ENCODE data around the gene RNF112.

RNF112 gene

DNA sequence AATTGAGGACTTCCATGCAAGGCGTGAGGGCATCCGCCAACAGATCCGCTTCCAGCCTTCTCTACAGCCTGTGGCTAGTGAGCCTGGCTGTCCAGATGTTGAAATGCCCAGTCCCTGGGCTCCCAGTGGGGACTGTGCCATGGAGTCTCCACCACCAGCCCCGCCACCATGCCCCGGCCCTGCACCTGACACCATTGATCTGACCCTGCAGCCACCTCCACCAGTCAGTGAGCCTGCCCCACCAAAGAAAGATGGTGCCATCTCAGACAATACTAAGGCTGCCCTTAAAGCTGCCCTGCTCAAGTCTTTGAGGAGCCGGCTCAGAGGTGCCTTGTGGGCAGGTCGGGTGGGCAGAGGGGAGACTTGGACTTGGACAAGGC lies 29.7 kb upstream of the RNF112 start:
- TF ChIP-seq CTCF (IDR thresholded peaks at IDR 0.05; ENCODE audit: extremely low read depth, missing control alignments): no peak
- DNase-seq (ENCODE audit: low spot score): no peak

GRCh38 chr17:19381741-19382444 lies 29.1 kb upstream of the RNF112 start:
- no peak for DNase-seq (ENCODE audit: low spot score)
- TF ChIP-seq CTCF (IDR thresholded peaks at IDR 0.05; ENCODE audit: extremely low read depth, missing control alignments): no peak

DNA sequence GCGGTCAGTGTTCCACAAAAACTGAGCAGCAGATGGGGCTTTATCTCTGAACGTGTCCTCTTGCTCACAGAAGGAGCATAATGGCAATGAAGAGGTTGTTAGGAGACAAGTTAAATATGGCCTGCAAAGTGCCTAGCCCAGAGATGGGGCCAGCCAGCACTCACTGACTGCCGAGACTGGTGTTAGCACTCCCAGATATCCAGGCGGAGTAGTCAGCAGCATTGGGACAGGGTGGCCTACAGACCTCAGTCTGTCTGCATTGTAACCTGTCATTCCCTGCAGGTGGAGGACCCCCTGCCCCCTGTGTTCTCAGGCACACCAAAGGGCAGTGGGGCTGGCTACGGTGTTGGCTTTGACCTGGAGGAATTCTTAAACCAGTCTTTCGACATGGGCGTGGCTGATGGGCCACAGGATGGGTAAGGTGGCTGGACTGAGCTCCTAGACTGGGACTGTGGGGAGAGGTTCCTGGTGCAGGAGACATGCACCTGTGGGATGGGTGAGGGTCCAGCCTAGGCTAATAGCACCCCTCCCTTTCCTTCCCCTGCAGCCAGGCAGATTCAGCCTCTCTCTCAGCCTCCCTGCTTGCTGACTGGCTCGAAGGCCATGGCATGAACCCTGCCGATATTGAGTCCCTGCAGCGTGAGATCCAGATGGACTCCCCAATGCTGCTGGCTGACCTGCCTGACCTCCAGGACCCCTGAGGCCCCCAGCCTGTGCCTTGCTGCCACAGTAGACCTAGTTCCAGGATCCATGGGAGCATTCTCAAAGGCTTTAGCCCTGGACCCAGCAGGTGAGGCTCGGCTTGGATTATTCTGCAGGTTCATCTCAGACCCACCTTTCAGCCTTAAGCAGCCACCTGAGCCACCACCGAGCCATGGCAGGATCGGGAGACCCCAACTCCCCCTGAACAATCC lies 28.2 kb upstream of the RNF112 start:
- TF ChIP-seq CTCF (IDR thresholded peaks at IDR 0.05; ENCODE audit: extremely low read depth, missing control alignments): no peak
- no peak for DNase-seq (ENCODE audit: low spot score)

GRCh38 chr17:19383681-19384470 lies 27.2 kb upstream of the RNF112 start:
- DNase-seq (ENCODE audit: low spot score): no peak
- no peak for TF ChIP-seq CTCF (IDR thresholded peaks at IDR 0.05; ENCODE audit: extremely low read depth, missing control alignments)

- no peak for TF ChIP-seq CTCF (IDR thresholded peaks at IDR 0.05; ENCODE audit: extremely low read depth, missing control alignments)
Observed at GRCh38 chr17:19384723-19385391, 26.2 kb upstream of the RNF112 start.

GRCh38 chr17:19385521-19385983 lies 25.5 kb upstream of the RNF112 start:
- DNase-seq (ENCODE audit: low spot score): no peak
- TF ChIP-seq CTCF (IDR thresholded peaks at IDR 0.05; ENCODE audit: extremely low read depth, missing control alignments): no peak

More at GRCh38 chr17:19384723-19385391, 26.2 kb upstream of the RNF112 start:
- DNase-seq (ENCODE audit: low spot score): no peak

Measured in GM20000 (cell line).